Measurements from ENCODE around the gene FAM120B. TPM values are rescaled to one million over a fixed set of nuclear protein-coding genes. Genes with fewer than 3 reads are reported as not detected.

The FAM120B gene
- total RNA-seq, 3 donors from 2014 or later: 28.8 to 35.0 (median 33.8) TPM

GRCh38 chr6:170453586-170454511, 147.3 kb downstream of the FAM120B start:
- Histone ChIP-seq H3K4me1 (no peaks in the 10 kb centered on the region), H3K9me3 (no peaks in the 10 kb centered on the region), H3K4me3 (no peak overlapping the region), H3K36me3 (no peaks in the 10 kb centered on the region), H3K27me3 (no peaks in the 10 kb centered on the region), H3K27ac (no peak overlapping the region)
- intact Hi-C loops (cut with DNase I; ENCODE audit: low total_unique reads): no loop called here
- DNase-seq (ENCODE audit: low spot score in 2 of 2): no peak
- no peak for TF ChIP-seq POLR2AphosphoS5 (IDR thresholded peaks at IDR 0.05)
- no peak for TF ChIP-seq POLR2A (IDR thresholded peaks at IDR 0.05)
- TF ChIP-seq, protein P1, sequence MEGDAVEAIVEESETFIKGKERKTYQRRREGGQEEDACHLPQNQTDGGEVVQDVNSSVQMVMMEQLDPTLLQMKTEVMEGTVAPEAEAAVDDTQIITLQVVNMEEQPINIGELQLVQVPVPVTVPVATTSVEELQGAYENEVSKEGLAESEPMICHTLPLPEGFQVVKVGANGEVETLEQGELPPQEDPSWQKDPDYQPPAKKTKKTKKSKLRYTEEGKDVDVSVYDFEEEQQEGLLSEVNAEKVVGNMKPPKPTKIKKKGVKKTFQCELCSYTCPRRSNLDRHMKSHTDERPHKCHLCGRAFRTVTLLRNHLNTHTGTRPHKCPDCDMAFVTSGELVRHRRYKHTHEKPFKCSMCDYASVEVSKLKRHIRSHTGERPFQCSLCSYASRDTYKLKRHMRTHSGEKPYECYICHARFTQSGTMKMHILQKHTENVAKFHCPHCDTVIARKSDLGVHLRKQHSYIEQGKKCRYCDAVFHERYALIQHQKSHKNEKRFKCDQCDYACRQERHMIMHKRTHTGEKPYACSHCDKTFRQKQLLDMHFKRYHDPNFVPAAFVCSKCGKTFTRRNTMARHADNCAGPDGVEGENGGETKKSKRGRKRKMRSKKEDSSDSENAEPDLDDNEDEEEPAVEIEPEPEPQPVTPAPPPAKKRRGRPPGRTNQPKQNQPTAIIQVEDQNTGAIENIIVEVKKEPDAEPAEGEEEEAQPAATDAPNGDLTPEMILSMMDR (IDR thresholded peaks at IDR 0.05): no peak

- H3K9me3 ChIP-seq: no peaks in the 10 kb centered on the region
- intact Hi-C loops (cut with DNase I; ENCODE audit: low total_unique reads): no loop called here
- H3K27ac ChIP-seq: no peak overlapping the region
- no peaks in the 10 kb centered on the region for H3K27me3 ChIP-seq
- no peak for DNase-seq (ENCODE audit: low spot score in 2 of 2)
- no peak overlapping the region for H3K4me3 ChIP-seq
- no peaks in the 10 kb centered on the region for H3K4me1 ChIP-seq
- TF ChIP-seq POLR2AphosphoS5 (IDR thresholded peaks at IDR 0.05) (no peak), POLR2A (IDR thresholded peaks at IDR 0.05) (no peak)
- TF ChIP-seq, protein P1 (IDR thresholded peaks at IDR 0.05): no peak
- H3K36me3 ChIP-seq: no peaks in the 10 kb centered on the region
These were observed 148.1 kb downstream of the FAM120B start for GRCh38 chr6:170454512-170455285.

DNA sequence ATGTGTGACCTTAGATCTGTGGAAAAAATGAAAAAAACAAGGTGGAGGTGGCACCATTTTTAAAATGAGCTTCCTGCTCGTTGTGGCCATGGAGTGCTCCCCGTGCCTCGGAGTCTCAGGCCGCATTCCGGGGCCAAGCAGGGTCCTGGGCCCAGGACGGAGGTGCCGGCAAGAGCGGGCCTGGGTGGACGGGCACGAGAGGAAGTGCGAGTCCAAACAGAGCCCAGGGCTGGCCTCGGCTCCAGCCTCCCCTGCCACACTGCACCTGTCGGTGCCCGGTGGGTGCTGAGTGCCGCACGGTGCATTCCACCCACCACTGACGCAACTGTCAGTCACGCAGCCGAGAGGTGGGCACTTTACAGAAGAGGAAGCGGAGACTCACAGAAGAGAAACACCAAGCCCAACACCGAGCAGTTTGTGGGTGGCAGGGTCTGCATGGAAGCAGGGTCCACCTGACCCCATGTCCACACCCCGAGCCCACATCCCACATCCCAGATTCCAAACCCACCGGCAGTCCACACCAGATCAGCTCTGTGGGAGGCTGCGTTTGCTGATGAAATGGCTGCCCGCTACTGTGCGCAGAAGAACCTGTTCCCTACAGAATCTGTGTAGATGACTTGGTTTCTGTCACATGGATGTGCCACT, 148.9 kb downstream of the FAM120B start:
- no peak for DNase-seq (ENCODE audit: low spot score in 2 of 2)
- H3K9me3 ChIP-seq: no peaks in the 10 kb centered on the region
- no peaks in the 10 kb centered on the region for H3K4me1 ChIP-seq
- no peak overlapping the region for H3K4me3 ChIP-seq
- no peaks in the 10 kb centered on the region for H3K27me3 ChIP-seq
- intact Hi-C loops (cut with DNase I; ENCODE audit: low total_unique reads): no loop called here
- no peak overlapping the region for H3K27ac ChIP-seq
- no peaks in the 10 kb centered on the region for H3K36me3 ChIP-seq
- no peak for TF ChIP-seq POLR2AphosphoS5 (IDR thresholded peaks at IDR 0.05)
- TF ChIP-seq, protein P1 (IDR thresholded peaks at IDR 0.05): no peak
- no peak for TF ChIP-seq POLR2A (IDR thresholded peaks at IDR 0.05)

DNA sequence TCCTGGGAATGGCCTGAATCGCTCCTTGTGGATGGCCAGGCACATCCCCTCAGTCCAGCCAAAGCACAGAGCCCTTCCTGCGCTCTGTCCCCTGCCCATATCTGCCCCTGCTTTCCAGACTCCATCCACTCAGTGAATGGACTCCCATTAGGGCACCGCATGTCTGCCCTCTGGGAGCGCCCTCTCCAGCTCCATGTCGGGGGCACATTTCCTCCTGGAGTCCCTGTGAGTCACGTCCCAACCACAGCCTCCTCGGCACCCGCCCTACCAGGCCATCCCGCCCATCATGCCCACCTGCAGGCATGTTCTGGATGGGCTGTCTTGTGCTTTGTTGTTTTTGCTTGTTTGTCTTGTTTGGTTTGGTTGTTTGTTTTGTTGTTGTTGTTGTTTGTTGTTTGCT, 149.8 kb downstream of the FAM120B start:
- intact Hi-C loops (cut with DNase I; ENCODE audit: low total_unique reads): no loop called here
- Histone ChIP-seq H3K9me3 (no peaks in the 10 kb centered on the region), H3K27ac (no peak overlapping the region), H3K36me3 (no peaks in the 10 kb centered on the region), H3K4me1 (no peaks in the 10 kb centered on the region), H3K4me3 (no peak overlapping the region), H3K27me3 (no peaks in the 10 kb centered on the region)
- TF ChIP-seq, protein P1 (IDR thresholded peaks at IDR 0.05): no peak
- no peak for TF ChIP-seq POLR2AphosphoS5 (IDR thresholded peaks at IDR 0.05)
- DNase-seq (ENCODE audit: low spot score in 2 of 2): no peak

Other genes with a start within 250 kb of the FAM120B start
- 10 to 100 TPM in 2 of 3 donors, 1 to 10 TPM in 1; 3.8 to 26.9 (median 12.3) TPM for gene DLL1, start 15.7 kb upstream of the FAM120B start, total RNA-seq
- 100 to 1,000 TPM; 190 to 281 (median 214) TPM for gene PSMB1, start 246.5 kb downstream of the FAM120B start, total RNA-seq
- gene TBP, start 247.6 kb downstream of the FAM120B start, total RNA-seq: 10 to 100 TPM; 14.7 to 23.6 (median 20.6) TPM

Data from breast epithelium (tissue), 4 donors.